Stimulated activated effector memory CD8-positive, alpha-beta T cell treated with anti-CD3 and anti-CD28 coated beads, Interleukin-12 subunit alpha, Interleukin-12 subunit beta, amount 100 ng/mL, for 72 hours (primary cell): ENCODE data around the gene CAMK2G.
"Not testable (repeated sequence)": the region's sequence is repeated elsewhere in the genome, so short reads cannot be mapped to it uniquely, and the experiment has no call there.

ENCODE experiments used
- ATAC-seq: fragments of 150-1000 bp; cut with Tn5 transposase; 2 replicates; pipeline ENCODE4 v1.10.0; 2021
- DNase-seq, 2 donors: peaks; one replicate each; pipeline ENCODE4 v3.0.0; 2021 to 2022; ENCODE audit warnings: low spot score in 2 of 2
- H3K27ac Mint-ChIP-seq: one replicate; pipeline ENCODE4 v1.8.0; 2022; ENCODE audit warnings: mild to moderate bottlenecking, mixed read lengths
- H3K36me3 Mint-ChIP-seq: one replicate; pipeline ENCODE4 v1.8.0; 2022; ENCODE audit warnings: mild to moderate bottlenecking, mixed read lengths
- H3K4me1 Mint-ChIP-seq: one replicate; pipeline ENCODE4 v1.8.0; 2022; ENCODE audit warnings: mixed read lengths
- H3K4me3 Mint-ChIP-seq: one replicate; pipeline ENCODE4 v1.8.0; 2022; ENCODE audit warnings: mild to moderate bottlenecking, mixed read lengths
- H3K9me3 Mint-ChIP-seq: one replicate; pipeline ENCODE4 v1.8.0; 2022; ENCODE audit warnings: mixed read lengths

CAMK2G gene

GRCh38 chr10:73874267-73875138, at the start of gene CAMK2G:
Gene CAMK2G (minus strand): TSS chr10:73874555. CDS start chr10:73874461, 94 bp downstream.
- H3K4me1 Mint-ChIP-seq = peaks cover 64% of the 10 kb centered on the region
- peak within 1 kb of the TSS; percentile 80 for H3K4me3 Mint-ChIP-seq
- ATAC-seq = peak; percentile 94
- peak within 1 kb of the TSS; percentile 82 for H3K27ac Mint-ChIP-seq
- peaks cover 22% of the 10 kb centered on the region for H3K36me3 Mint-ChIP-seq
- DNase-seq = peak; percentile 67 to 86
- no peaks in the 10 kb centered on the region for H3K9me3 Mint-ChIP-seq

DNA sequence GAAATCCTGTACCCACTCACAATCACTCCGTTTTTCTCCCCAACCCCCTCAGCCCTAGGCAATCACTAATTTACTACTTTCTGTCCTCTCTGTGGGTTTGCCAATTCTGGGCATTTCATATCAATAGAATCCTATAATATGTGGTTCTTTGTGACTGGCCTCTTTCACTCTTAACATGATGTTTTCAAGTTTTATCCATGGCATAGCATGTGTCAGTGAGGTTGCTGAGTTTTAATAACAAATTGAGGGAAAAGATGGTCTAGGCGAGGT, 48.4 kb upstream of the CAMK2G start:
- H3K9me3 Mint-ChIP-seq = peaks cover 5% of the 10 kb centered on the region
- peaks cover 8% of the 10 kb centered on the region for H3K36me3 Mint-ChIP-seq
- no peak overlapping the region for H3K27ac Mint-ChIP-seq
- H3K4me3 Mint-ChIP-seq = peak overlapping the region; percentile 45
- DNase-seq = no peak
- H3K4me1 Mint-ChIP-seq = peaks cover 37% of the 10 kb centered on the region
- ATAC-seq = peak; percentile 83

GRCh38 chr10:73922007-73922863, 47.9 kb upstream of the CAMK2G start:
- DNase-seq (peak in 1 of 2 donors; percentile 56), ATAC-seq (peak; percentile 69)
- H3K27ac Mint-ChIP-seq = peak overlapping the region; percentile 46
- peaks cover 8% of the 10 kb centered on the region for H3K36me3 Mint-ChIP-seq
- peaks cover 37% of the 10 kb centered on the region for H3K4me1 Mint-ChIP-seq
- peaks cover 5% of the 10 kb centered on the region for H3K9me3 Mint-ChIP-seq
- H3K4me3 Mint-ChIP-seq = peak overlapping the region; percentile 45

DNA sequence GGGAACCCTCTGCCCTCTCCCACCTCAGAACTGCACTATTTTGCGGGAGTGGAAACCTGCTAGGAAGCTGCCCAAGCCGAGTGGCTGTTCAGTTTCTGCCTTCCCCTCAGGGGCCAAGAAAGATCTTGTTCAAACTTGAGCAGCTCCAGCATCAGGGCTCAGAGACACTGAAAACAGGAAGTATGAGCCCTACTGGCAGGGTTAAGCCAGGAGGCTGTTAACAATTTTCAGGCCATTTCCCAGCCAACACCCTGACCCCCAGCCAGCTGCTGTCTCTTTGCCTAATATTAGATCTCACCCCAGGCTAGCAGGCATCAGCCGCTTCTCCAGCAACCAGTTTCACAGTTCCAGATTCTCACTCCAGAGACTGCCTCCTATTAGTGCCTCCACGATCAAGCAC, 45.7 kb upstream of the CAMK2G start:
- ATAC-seq = no peak
- H3K27ac Mint-ChIP-seq = no peak overlapping the region

GRCh38 chr10:73919481-73919880, 45.1 kb upstream of the CAMK2G start:
- not testable (repeated sequence) for H3K9me3 Mint-ChIP-seq, H3K4me3 Mint-ChIP-seq, H3K27ac Mint-ChIP-seq, DNase-seq, ATAC-seq
- peaks cover 15% of the 10 kb centered on the region for H3K36me3 Mint-ChIP-seq
- peaks cover 36% of the 10 kb centered on the region for H3K4me1 Mint-ChIP-seq

More for the DNA sequence above, 45.7 kb upstream of the CAMK2G start:
- Mint-ChIP-seq H3K9me3 (peaks cover 5% of the 10 kb centered on the region), H3K4me3 (no peak overlapping the region), H3K4me1 (peaks cover 39% of the 10 kb centered on the region), H3K36me3 (peaks cover 15% of the 10 kb centered on the region)
- DNase-seq = no peak

- DNase-seq = no peak
- Mint-ChIP-seq H3K4me1 (peaks cover 25% of the 10 kb centered on the region), H3K4me3 (no peak overlapping the region), H3K36me3 (peaks cover 6% of the 10 kb centered on the region), H3K9me3 (peaks cover 5% of the 10 kb centered on the region), H3K27ac (no peak overlapping the region)
- ATAC-seq = no peak
These were observed 43.4 kb upstream of the CAMK2G start for GRCh38 chr10:73917566-73918305.

- Mint-ChIP-seq H3K4me1 (peaks cover 18% of the 10 kb centered on the region), H3K4me3 (no peak overlapping the region), H3K9me3 (peaks cover 5% of the 10 kb centered on the region), H3K36me3 (peaks cover 6% of the 10 kb centered on the region), H3K27ac (no peak overlapping the region)
- ATAC-seq (no peak), DNase-seq (no peak)
These were observed 42.6 kb upstream of the CAMK2G start for GRCh38 chr10:73916761-73917470.

GRCh38 chr10:73915206-73915851, 41.0 kb upstream of the CAMK2G start:
- Mint-ChIP-seq H3K4me1 (peaks cover 28% of the 10 kb centered on the region), H3K9me3 (peaks cover 5% of the 10 kb centered on the region), H3K27ac (no peak overlapping the region), H3K4me3 (no peak overlapping the region), H3K36me3 (peaks cover 12% of the 10 kb centered on the region)
- no peak for ATAC-seq
- DNase-seq = no peak

- Mint-ChIP-seq H3K36me3 (peaks cover 12% of the 10 kb centered on the region), H3K9me3 (peaks cover 5% of the 10 kb centered on the region), H3K27ac (no peak overlapping the region), H3K4me3 (no peak overlapping the region), H3K4me1 (peaks cover 35% of the 10 kb centered on the region)
- DNase-seq (no peak), ATAC-seq (no peak)
These were observed 39.7 kb upstream of the CAMK2G start for GRCh38 chr10:73914036-73914435.

DNA sequence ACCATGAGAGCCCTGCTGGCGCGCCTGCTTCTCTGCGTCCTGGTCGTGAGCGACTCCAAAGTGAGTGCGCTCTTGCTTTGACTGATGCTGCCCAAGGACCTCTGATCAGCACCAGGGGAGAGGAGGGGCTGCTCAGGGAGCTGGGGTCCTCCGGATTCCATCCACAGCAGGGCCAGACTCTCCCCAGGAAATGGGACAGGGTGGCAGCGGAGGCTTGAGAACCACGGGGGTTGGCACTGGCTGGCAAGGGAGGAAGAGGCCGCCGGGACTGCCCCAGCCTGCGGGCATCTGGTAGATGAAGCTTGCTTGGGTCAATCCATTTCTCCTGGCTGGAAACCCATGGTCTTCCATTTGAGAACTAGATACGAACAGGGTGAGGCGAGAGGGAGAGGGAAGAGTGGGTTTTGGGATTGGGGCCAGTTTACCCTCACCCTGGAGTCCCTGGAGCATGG, 37.2 kb upstream of the CAMK2G start:
- ATAC-seq = no peak
- peaks cover 41% of the 10 kb centered on the region for H3K4me1 Mint-ChIP-seq
- no peaks in the 10 kb centered on the region for H3K9me3 Mint-ChIP-seq
- H3K36me3 Mint-ChIP-seq = peaks cover 12% of the 10 kb centered on the region
- H3K27ac Mint-ChIP-seq = peak overlapping the region; percentile 48
- DNase-seq = no peak
- H3K4me3 Mint-ChIP-seq = peak overlapping the region; percentile 89

DNA sequence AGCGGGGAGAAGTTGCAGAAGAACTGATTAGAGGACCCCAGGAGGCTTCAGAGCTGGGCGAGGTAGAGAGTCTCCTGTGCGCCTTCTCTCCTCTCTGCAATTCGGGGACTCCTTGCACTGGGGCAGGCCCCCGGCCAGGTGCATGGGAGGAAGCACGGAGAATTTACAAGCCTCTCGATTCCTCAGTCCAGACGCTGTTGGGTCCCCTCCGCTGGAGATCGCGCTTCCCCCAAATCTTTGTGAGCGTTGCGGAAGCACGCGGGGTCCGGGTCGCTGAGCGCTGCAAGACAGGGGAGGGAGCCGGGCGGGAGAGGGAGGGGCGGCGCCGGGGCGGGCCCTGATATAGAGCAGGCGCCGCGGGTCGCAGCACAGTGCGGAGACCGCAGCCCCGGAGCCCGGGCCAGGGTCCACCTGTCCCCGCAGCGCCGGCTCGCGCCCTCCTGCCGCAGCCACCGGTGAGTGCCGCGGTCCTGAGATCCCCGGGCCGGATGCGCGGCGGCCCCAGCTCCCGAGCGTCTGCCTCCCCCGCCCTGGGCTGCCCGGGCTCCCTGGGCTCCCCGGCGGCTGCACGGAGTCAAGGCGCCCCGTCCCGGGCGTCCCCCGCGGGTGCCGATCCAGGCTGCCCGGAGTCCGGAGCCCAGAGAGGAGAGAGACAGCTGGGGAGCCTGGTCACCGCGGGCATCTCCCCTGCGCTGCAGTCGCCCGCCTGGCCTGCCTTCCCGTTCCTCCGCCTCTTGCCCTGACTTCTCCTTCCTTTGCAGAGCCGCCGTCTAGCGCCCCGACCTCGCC, 36.6 kb upstream of the CAMK2G start, which contains the start of gene PLAU:
Gene PLAU, plus strand, starts transcription at position 369 of the 789 bp plus-strand sequence. CDS start 424 bp downstream, outside the sequence.
- peak within 1 kb of the TSS; percentile 48 for H3K27ac Mint-ChIP-seq
- peak; percentile 64 for ATAC-seq
- peak in 1 of 2 donors; percentile 68 for DNase-seq
- peaks cover 40% of the 10 kb centered on the region for H3K4me1 Mint-ChIP-seq
- peaks cover 12% of the 10 kb centered on the region for H3K36me3 Mint-ChIP-seq
- H3K9me3 Mint-ChIP-seq = no peaks in the 10 kb centered on the region
- H3K4me3 Mint-ChIP-seq = peak within 1 kb of the TSS; percentile 89

DNA sequence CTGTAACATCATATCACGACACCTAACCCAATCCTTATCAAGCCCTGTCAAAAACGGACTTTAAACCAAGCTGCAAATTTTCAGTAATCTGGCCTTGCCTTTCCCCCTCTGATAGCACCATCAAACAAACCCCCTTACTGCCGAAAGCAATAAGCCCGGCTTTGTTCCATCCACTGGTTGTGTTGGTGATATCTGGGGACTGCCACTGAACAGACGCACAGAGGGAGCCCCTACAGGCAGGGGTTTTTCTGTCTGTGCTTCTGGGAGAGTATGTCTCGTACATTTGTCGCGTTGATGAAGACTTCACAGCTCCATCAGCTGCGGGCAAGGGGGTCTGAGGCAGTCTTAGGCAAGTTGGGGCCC, 36.0 kb upstream of the CAMK2G start:
- Mint-ChIP-seq H3K4me1 (peaks cover 43% of the 10 kb centered on the region), H3K9me3 (no peaks in the 10 kb centered on the region), H3K36me3 (peaks cover 7% of the 10 kb centered on the region), H3K4me3 (peak overlapping the region; percentile 89), H3K27ac (peak overlapping the region; percentile 2)
- DNase-seq = no peak
- ATAC-seq = no peak

GRCh38 chr10:73909540-73910115, 35.3 kb upstream of the CAMK2G start:
- DNase-seq = no peak
- H3K36me3 Mint-ChIP-seq = peaks cover 6% of the 10 kb centered on the region
- H3K9me3 Mint-ChIP-seq = no peaks in the 10 kb centered on the region
- no peak for ATAC-seq
- H3K27ac Mint-ChIP-seq = no peak overlapping the region
- H3K4me3 Mint-ChIP-seq = peak overlapping the region; percentile 89
- peaks cover 47% of the 10 kb centered on the region for H3K4me1 Mint-ChIP-seq
